ENCODE data around the gene ODAD2. TPM values are rescaled to one million over a fixed set of nuclear protein-coding genes. Genes with fewer than 3 reads are reported as not detected.

The ODAD2 gene
- total RNA-seq, 2 donors from 2014 or later: 6.0 to 12.0 TPM

DNA sequence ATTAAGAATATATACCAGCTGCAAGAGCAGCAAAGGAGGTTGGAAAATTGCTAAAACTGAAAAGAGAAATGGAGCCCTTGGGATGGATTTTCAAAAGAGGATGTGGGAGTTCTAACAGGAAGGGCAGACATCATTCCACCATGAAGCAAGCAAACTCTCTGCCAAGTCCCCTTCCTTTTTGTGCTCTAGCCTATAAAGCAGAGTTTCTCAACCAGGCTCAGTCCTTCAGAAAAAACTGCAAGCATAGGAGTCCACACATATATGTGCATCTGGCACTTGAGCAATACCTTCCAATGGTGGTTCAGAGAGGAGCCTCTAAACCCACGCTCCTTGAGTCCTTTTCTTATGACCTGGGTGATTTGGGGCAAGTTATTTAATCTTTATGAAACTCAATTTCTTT is 154.7 kb downstream of the ODAD2 start:
- Histone ChIP-seq H3K4me1 (ENCODE audit: control insufficient read depth, insufficient read depth, low read length) (no peaks in the 10 kb centered on the region), H3K27me3 (ENCODE audit: control insufficient read depth, insufficient read depth, low read length, poor library complexity, severe bottlenecking) (no peaks in the 10 kb centered on the region), H3K36me3 (ENCODE audit: control insufficient read depth, insufficient read depth, low read length) (no peaks in the 10 kb centered on the region), H3K27ac (ENCODE audit: low read depth, low read length) (no peak overlapping the region), H3K4me3 (ENCODE audit: low read length) (no peak overlapping the region), H3K9ac (ENCODE audit: extremely low read depth, low read length, poor library complexity, severe bottlenecking) (no peak overlapping the region), H3K9me3 (ENCODE audit: control insufficient read depth, low read length) (no peaks in the 10 kb centered on the region)
- 92% methylated on average over 1 of the region's 1 CpG; no CpG with 5 or more reads in 1 of the 2 experiments for WGBS, 2 experiments (ENCODE audit: insufficient coverage in 1 of 2, insufficient read length in 1 of 2)
- Mint-ChIP-seq H3K27me3 (ENCODE audit: insufficient read depth) (no peaks in the 10 kb centered on the region), H3K27ac (no peak overlapping the region), H3K4me1 (no peaks in the 10 kb centered on the region), H3K36me3 (ENCODE audit: low read depth) (peaks cover 12% of the 10 kb centered on the region), H3K4me3 (no peak overlapping the region), H3K9me3 (peaks cover 16% of the 10 kb centered on the region)
- no peak for DNase-seq
- TF ChIP-seq, protein P1, sequence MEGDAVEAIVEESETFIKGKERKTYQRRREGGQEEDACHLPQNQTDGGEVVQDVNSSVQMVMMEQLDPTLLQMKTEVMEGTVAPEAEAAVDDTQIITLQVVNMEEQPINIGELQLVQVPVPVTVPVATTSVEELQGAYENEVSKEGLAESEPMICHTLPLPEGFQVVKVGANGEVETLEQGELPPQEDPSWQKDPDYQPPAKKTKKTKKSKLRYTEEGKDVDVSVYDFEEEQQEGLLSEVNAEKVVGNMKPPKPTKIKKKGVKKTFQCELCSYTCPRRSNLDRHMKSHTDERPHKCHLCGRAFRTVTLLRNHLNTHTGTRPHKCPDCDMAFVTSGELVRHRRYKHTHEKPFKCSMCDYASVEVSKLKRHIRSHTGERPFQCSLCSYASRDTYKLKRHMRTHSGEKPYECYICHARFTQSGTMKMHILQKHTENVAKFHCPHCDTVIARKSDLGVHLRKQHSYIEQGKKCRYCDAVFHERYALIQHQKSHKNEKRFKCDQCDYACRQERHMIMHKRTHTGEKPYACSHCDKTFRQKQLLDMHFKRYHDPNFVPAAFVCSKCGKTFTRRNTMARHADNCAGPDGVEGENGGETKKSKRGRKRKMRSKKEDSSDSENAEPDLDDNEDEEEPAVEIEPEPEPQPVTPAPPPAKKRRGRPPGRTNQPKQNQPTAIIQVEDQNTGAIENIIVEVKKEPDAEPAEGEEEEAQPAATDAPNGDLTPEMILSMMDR (conservative IDR thresholded peaks at IDR 0.05): no peak

DNA sequence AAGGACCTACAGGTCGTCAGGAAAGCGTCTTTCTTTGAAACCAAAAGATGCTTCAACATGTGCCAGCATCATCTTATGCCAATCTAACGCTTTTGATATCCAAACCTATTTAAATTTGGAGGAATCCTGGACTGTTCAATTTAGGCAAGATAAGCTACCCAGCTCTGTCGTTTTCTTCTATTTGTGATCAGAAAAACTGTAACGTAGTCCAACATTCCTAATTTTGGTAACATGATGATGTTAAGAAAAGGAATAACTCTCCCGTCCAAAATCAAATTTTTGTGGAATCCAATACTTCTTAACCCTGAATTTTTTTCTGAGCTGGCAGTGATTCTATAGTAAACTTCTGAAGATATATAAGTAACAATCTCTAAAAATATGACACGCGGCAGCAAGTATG is 160.0 kb downstream of the ODAD2 start:
- H3K4me3 ChIP-seq (ENCODE audit: low read length): no peak overlapping the region
- no peaks in the 10 kb centered on the region for H3K4me1 Mint-ChIP-seq
- no peak overlapping the region for H3K27ac Mint-ChIP-seq
- H3K36me3 Mint-ChIP-seq (ENCODE audit: low read depth): no peaks in the 10 kb centered on the region
- no peak for DNase-seq
- no peaks in the 10 kb centered on the region for H3K4me1 ChIP-seq (ENCODE audit: control insufficient read depth, insufficient read depth, low read length)
- H3K27me3 ChIP-seq (ENCODE audit: control insufficient read depth, insufficient read depth, low read length, poor library complexity, severe bottlenecking): no peaks in the 10 kb centered on the region
- H3K27me3 Mint-ChIP-seq (ENCODE audit: insufficient read depth): no peaks in the 10 kb centered on the region
- no peak overlapping the region for H3K9ac ChIP-seq (ENCODE audit: extremely low read depth, low read length, poor library complexity, severe bottlenecking)
- TF ChIP-seq, protein P1 (conservative IDR thresholded peaks at IDR 0.05): no peak
- no peaks in the 10 kb centered on the region for H3K9me3 Mint-ChIP-seq
- H3K9me3 ChIP-seq (ENCODE audit: control insufficient read depth, low read length): no peaks in the 10 kb centered on the region
- H3K4me3 Mint-ChIP-seq: no peak overlapping the region
- no peak overlapping the region for H3K27ac ChIP-seq (ENCODE audit: low read depth, low read length)
- WGBS, 2 experiments (ENCODE audit: insufficient coverage in 1 of 2, insufficient read length in 1 of 2): 94 to 96% methylated on average over 5 to 8 of the region's 8 CpGs
- H3K36me3 ChIP-seq (ENCODE audit: control insufficient read depth, insufficient read depth, low read length): no peaks in the 10 kb centered on the region

DNA sequence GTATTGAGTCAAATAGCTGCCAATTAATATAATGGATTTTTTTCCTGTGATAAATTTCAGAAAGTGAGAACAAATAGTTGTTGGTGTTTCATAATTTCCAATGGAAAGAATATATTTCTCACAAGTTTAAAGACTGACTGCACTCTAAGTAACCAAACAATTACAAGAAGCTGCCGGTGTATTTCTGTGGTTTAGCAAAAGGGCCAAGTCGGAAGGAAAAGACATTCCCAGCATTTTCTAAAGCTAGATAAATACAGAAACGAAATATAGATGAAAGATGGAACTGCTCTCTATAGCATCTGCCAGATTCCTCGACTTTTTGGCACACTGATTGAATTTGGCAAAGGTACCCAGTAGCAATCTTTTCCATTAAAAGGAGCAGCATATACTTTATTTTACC is 160.5 kb downstream of the ODAD2 start:
- 88 to 93% methylated on average over 4 of the region's 4 CpGs for WGBS, 2 experiments (ENCODE audit: insufficient coverage in 1 of 2, insufficient read length in 1 of 2)
- Histone ChIP-seq H3K9ac (ENCODE audit: extremely low read depth, low read length, poor library complexity, severe bottlenecking) (no peak overlapping the region), H3K27ac (ENCODE audit: low read depth, low read length) (no peak overlapping the region), H3K27me3 (ENCODE audit: control insufficient read depth, insufficient read depth, low read length, poor library complexity, severe bottlenecking) (no peaks in the 10 kb centered on the region), H3K36me3 (ENCODE audit: control insufficient read depth, insufficient read depth, low read length) (no peaks in the 10 kb centered on the region), H3K9me3 (ENCODE audit: control insufficient read depth, low read length) (no peaks in the 10 kb centered on the region), H3K4me3 (ENCODE audit: low read length) (no peak overlapping the region), H3K4me1 (ENCODE audit: control insufficient read depth, insufficient read depth, low read length) (no peaks in the 10 kb centered on the region)
- no peak overlapping the region for H3K27ac Mint-ChIP-seq
- no peaks in the 10 kb centered on the region for H3K9me3 Mint-ChIP-seq
- H3K4me3 Mint-ChIP-seq: no peak overlapping the region
- no peaks in the 10 kb centered on the region for H3K36me3 Mint-ChIP-seq (ENCODE audit: low read depth)
- no peaks in the 10 kb centered on the region for H3K4me1 Mint-ChIP-seq
- no peak for DNase-seq
- TF ChIP-seq, protein P1 (conservative IDR thresholded peaks at IDR 0.05): no peak
- no peaks in the 10 kb centered on the region for H3K27me3 Mint-ChIP-seq (ENCODE audit: insufficient read depth)

All from endodermal cell (in vitro differentiated cells).